Measurements from ENCODE around the gene CIAO2B.
"Not testable (repeated sequence)": the region's sequence is repeated elsewhere in the genome, so short reads cannot be mapped to it uniquely, and the experiment has no call there.

The CIAO2B gene

DNA sequence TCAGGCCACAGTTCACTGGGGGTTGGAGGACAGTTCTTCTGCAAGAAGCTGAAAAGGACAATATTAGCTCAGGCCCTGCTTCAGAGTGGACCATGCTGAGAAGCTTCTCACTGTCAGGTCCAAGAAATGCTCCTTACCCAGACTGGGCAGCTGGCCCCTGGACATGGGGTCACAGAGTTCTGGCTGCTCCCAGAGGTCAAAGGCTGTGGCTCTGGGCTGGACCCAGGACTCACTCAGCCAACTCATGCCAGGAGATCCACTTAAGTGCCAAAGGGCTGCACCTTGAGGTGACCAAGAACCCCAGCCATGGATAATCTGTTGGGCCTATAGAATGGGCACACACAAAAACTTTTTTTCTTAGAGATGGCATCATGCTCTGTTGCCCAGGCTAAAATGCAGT is 5.2 kb upstream of the CIAO2B start:
- no peak for DNase-seq (ENCODE audit: low read depth in 2 of 2, low spot score in 1 of 2)

DNA sequence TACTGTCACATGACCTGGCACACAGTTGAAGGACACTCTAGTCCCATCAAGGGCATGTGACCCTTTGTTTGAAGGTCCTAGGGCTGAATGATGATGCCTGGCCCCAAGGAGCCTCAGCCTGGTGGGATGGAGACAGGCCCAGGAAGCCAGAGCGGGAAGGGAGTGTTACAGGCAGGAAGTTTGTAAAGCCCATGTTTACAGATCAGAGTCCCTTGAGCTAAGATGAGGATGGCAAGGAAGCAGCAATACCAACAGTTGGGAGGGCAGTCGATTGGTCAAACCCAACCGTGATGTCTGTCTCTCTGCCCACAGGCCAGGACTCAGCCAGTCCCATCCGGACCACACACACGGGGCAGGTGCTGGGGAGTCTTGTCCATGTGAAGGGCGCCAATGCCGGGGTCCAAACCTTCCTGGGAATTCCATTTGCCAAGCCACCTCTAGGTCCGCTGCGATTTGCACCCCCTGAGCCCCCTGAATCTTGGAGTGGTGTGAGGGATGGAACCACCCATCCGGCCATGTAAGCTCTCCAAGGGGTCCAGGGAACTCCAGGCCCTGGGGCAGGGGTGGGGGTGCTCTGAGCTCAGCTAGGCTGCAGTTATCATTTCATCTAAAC is 3.6 kb upstream of the CIAO2B start:
- no peak for DNase-seq (ENCODE audit: low read depth in 2 of 2, low spot score in 1 of 2)

DNA sequence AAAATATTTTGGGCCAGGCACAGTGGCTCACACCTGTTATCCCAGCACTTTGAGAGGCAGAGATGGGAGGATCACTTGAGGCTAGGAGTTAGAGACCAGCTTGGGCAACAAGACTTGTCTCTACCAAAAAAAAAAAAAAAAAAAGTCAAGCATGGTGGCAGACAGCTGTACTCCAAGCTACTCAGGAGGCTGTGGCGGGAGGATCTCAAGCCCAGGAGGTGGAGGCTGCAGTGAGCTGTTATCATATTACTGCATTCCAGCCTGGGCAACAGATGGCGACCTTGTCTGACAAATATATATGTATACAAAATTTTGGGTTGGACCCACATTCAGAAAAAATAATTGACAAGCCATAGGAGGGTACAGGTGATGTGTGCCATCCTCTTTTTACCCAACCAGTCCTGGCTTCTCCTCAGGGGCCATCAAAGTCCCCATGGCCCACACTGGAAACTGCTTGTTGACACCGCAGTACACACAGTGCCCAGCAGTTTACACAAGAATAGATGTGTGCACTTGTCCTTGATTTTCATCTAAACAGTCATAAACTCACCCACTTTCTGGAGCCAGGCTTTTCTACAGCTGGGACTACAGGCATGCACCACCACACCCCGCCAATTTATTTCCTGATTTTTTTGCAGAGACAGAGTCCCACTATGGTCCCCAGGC is 2.8 kb upstream of the CIAO2B start:
- no peak for DNase-seq (ENCODE audit: low read depth in 2 of 2, low spot score in 1 of 2)

DNA sequence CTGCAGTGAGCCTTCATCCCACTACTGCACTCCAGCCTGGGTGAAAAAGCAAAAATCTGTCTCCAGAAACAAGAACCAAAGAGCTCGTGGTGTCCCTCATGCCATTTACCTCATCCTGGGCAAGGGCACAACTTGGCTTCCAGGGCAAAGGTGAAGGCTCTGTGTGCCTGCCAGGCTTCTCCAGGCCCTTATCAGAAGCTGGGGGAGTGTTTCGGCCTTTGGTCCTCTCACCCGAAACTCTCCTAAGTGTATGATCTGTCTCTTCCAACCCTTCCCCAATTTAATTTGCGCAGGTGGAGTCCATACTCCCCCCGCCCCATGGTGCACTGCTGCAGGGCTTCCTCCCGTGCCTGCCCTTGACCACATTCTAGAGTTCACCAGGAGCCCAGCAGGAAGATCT is 2.3 kb upstream of the CIAO2B start:
- DNase-seq (ENCODE audit: low read depth in 2 of 2, low spot score in 1 of 2), result no peak

DNA sequence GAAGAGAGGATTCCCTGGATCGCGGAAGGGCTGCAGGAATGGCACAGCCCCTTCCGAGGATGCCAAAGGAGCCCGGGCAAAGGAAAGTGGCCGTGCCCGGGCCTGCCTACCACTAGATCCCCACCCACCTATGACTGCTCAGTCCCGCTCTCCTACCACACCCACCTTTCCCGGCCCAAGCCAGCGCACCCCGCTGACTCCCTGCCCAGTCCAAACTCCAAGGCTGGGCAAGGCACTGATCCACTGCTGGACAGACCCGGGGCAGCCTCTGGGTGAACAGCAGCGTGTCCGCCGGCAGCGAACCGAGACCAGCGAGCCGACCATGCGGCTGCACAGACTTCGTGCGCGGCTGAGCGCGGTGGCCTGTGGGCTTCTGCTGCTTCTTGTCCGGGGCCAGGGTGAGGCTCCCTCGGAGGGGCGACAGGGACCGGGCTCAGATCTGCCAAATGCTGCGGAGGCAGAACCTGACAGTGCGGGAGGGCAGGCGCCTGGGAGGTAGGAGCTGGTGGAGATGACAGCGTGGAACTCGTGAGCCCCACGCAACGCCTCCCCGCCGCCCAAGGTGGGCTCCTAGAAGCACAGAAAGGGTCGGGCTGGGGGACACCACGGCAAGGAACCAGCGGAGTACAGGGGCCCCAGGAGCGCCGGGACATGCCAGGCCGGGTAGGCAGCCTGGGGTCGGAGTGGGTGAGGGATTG is 1.3 kb upstream of the CIAO2B start, which contains the start of gene CES2:
CES2 (plus strand) TSS at position 203 of the 698 bp plus-strand sequence; CDS start at position 323, 120 bp downstream.
- no peak for DNase-seq (ENCODE audit: low read depth in 2 of 2, low spot score in 1 of 2)

DNA sequence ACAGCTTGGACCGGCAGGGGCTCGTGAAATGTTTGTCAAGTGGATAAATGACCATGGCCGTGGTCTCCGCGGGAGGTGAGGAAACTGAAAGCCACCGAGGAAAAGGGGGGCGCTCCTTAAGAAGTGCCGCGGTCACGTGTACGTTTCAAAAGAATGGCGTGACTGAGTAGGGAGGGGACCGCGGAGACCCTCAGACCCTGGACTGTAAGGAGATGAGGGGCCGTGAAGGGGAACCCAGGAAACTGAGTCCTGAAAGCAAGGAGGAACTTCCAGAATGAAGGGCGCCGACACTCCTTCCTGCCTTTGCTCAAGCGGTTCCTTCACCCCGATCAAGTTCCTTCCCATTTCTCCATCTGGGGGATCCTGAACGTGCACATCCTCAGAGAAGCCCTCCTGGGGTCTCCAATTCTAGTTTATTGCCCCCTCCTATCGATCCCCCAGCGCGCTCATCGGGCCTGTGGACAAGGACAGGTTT is 674 bp upstream of the CIAO2B start:
- DNase-seq (ENCODE audit: low read depth in 2 of 2, low spot score in 1 of 2), result not testable (repeated sequence)

DNA sequence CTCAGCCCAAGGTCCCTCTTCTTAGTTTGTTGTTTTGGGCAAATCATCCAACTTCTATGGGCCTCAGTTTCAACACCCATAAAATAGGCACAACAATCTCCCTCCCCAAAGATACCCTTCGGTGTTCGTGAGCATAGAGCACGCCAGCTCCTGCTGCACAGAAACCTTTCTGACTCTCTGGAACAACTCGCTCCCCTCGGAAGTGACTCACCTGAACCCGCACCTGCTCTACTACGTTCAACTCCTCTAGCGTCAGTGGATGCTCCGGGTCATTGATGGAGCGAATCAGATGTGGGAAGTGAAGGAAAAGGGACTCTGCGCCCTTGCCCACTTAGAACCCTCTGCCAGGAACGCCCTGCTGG is 445 bp downstream of the CIAO2B start:
- peak in 1 of 2 donors; percentile 39 for DNase-seq (ENCODE audit: low read depth in 2 of 2, low spot score in 1 of 2)

DNA sequence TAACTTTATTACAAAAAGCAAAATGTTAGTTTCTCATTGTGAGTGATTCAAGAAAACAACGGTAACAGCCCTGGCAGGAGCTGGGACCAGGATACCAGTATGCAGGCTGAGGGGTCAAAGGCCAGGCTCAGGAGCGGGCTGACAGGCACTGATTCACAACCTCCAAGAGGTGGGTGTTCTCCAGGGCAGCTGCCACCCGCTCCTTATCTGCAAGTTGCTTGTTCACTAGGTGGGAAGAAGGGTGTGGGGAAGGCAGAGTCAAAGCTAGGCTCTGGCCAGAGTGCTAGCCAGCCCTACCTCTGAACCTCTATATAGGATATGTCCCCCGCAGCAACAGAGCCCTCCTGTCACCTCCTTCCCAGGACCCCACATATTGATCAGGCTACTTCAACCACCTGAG is 2.1 kb downstream of the CIAO2B start:
- DNase-seq (ENCODE audit: low read depth in 2 of 2, low spot score in 1 of 2), result no peak

DNA sequence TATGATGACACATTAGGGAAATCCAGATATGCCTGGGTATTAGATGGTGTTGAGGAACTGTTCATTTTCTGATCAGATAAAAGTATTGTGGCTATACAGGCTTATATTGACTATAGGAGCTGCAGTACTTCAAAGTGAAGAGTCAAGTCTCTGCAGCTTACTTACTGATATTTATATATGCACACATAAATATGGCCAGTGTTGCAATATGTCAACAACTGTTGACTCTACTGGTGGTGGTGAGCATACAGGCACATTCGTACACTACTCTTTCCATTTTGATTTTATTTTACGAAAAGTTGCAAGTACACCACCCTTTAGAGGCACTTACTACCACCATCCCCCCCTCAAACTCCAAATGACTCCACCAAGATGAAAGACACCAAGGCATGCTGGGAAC is 2.5 kb downstream of the CIAO2B start:
- DNase-seq (ENCODE audit: low read depth in 2 of 2, low spot score in 1 of 2), result no peak

DNA sequence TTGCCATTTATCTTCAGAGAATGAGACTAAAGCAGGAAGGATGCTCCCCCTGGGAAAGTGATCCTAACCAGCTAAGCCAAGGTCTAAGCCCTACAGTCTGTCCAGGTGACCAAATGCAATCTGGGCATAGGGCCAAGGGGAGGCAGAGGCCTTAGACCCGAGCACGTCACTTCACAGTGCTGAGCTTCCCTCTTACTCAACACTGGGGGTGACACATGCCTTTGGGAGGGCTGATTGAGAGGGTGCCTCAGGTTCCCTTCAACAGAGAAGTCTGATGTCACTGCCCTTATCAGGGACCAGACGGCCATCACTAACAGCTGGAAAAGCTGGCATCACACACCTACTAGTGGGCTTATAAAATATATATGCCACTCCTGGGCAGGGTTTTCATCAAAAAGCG is 4.0 kb downstream of the CIAO2B start:
- DNase-seq (ENCODE audit: low read depth in 2 of 2, low spot score in 1 of 2), result no peak

DNA sequence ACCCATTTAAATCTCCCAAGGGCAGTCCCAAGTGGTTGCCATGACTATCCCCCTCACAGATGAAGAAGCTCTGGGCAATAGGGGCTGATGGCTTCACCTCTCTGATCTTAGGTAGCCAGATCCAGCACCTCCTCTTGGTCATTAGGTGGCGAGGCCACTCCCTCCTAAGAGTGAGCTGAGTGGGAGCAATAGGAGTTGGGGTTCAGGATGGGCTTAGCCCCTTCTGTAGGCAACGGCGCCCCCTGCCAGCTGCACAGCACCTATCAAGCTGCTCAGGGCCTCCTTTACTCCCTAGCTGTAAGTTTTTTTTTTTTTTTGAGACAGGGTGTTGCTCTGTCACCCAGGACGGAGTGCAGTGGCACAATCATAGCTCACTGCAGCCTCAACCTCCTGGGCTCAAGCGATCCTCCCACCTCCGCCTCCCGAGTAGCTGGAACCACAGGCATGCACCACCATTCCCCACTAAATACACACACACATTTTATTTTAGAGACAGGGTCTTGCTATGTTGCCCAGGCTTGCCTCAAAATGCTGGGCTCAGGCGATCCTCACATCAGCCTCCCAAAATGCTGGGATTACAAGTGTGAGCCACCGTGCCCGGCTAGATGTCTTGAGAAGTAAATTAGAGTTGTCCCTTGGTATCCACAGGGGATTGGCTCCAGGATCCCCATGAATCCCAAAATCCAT is 5.4 kb downstream of the CIAO2B start:
- no peak for DNase-seq (ENCODE audit: low read depth in 2 of 2, low spot score in 1 of 2)

DNA sequence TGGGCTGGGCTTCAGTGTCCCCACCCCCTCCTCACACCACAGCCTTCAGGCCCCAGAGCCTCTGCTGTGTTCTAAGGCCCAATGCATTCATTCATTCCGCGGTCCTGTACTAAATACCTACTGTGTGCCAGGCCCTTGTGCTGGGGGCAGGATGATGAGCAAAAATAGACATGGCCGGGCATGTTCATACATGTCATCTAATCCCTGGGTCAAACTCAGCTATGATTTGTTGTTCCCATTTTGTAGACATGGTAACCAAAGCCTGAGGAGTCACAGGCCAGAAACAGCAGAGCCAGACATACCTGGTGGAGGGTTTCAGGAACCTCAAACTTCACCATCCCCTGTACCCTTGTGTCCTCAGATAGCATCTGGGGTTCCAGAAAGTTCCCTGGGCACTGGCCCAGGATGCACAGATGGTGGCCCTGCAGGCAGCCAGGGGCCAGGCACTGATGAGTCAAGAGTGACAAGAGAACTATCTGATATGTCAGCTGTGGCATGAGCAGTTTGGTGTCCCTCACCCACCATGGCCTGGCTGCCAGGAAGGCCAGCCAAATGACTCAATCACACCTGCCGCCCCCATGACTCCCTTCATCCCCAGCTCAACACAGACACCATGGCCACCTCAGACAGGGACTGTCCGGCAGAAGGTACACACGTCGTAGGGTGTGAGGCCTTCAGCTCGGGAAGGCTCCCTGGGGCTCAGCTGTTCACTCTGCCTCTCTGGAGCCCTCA is 6.1 kb downstream of the CIAO2B start:
- no peak for DNase-seq (ENCODE audit: low read depth in 2 of 2, low spot score in 1 of 2)

DNA sequence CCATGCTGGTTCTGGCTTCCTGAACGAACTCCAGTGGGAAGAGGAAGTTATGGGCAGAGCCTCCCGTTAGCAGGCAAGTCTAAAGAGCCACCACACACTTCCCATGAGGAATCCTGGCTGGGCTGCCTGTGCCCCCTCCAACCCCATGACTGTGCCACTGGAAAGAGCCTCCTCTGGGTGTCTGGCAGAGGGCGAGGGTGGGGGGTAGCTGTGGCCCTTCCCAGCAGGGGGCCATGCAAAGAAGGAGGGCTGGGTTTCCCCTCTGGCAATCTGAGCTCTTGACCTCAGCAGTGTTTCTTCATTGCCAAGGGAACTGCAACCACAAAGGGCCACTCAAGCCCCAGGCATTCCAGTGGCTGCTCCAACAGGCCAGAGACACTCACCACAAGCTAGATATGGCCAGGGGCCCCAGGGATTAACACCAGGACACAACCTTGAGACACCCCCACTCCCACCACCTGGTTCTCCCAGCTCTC is 7.2 kb downstream of the CIAO2B start:
- no peak for DNase-seq (ENCODE audit: low read depth in 2 of 2, low spot score in 1 of 2)

DNA sequence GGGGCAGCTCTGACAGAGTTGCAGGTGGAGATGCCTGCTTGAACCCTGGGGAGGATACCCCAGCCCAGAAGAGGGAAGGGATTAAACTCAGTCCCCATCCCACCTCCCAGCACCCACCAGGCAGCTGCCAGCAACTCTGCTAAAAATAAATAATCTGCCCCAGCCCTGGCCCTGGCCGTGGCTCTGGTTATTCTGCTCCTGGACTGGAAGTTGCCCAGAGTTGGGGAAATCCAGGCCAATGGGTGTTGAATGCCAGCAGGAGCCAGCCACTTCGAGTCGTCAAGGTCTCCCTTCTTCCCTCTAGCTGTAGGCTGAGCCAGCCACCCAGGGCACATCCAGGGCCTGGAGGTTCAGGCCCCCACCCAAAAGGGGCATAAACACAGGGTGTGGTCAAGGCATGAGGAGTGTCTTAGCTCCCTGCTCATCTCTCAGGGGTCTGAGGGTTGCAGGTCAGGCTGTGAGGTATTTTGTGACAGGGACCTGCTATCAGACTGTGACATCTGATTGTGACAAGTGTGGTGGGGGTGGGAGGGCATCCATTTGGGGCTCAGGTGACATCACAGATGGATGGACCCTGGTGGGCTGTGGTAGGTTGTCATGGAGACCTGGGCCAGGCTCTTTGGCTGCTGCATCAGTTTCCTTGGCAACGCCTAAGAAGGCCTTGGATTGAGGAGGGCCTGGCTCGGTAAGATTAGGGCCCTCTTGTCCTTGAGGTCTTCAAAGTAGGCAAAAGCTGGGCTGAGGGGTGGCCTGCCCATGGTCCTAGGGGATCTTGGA is 7.8 kb downstream of the CIAO2B start:
- no peak for DNase-seq (ENCODE audit: low read depth in 2 of 2, low spot score in 1 of 2)

DNA sequence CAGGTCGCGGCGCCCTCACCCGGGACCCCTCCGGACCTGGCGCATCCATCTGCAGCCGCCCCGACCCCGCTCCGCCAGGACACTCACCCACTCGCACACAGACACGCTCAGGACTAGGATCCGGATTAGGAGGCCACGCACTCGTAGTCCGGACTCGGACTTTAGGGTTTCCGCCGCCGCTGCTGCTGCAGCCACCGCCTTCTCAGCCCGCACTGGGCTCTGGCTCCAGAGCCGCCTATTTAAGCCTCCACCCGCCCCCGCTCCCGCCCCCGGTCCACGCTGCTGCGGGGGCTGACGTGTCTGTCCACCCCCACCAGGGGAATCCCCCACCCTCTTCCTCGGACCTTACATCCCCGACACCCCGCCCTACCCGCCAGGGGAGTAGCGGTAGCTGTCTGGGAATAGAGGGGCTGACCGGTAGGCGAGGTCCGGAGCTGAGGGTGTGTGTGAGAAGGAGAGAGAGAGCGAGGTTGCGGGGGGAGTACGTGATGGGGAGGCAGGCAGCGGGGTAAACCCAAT is 8.8 kb downstream of the CIAO2B start, which contains the start of gene RRAD:
RRAD (minus strand) TSS at position 214 of the 519 bp plus-strand sequence. CDS start 356 bp downstream, outside the sequence.
- DNase-seq (ENCODE audit: low read depth in 2 of 2, low spot score in 1 of 2), result no peak

DNA sequence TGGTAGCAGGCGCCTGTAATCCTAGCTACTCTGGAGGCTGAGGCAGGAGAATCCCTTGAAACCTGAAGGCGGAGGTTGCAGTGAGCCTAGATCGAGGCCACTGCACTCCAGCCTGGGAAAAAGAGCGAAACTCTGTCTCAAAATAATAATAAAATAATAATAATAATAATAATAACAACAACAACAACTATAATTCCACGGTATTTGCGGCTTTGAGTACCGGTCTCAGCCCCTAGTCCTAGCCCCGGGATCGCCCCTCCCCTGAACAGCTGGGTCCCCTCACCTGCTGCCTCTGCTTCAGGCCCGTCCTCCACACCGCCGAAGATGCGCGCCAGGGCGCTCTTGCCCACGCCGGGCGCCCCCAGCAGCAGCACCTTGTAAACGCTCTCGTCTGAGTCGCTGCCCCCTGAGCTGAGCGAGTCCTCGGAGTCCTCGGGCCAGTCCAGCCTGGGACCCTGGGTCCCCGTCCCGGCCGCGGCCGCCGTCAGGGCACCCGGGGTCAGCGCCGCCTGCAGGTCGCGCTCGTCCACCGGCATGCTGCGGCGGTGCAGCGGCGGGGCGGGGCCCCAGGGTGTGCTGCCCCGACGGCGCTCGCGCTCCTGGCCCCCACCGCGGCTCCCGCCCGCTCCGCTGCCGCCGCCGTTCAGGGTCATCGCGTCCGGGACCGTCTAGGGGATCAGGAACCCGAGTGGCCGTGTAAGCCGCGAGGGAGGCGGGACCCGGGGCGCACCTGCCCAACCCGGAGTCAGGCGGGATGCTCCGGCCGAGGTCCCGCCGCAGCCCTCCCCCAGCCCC is 9.5 kb downstream of the CIAO2B start:
- DNase-seq (ENCODE audit: low read depth in 2 of 2, low spot score in 1 of 2), result no peak

DNA sequence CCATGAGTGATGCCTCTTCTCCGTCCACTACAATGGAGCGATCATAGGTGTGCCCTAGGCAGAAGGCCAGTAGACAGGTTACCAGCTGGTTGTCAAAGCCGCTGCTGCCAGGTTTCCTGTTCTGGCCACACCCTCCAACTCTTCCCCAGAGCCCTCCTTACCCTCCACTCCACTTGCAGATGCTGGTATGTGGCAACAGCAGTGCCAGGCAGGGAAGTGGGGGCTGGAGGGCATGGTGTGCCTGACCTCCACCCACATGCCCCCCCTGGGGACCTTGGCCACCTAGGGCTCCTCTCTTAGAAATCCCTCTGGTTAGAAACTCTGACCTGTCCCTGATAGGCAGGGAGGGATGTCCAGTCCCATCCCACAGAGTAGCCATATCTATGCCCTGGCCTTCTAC is 10.3 kb downstream of the CIAO2B start:
- DNase-seq (ENCODE audit: low read depth in 2 of 2, low spot score in 1 of 2), result no peak

DNA sequence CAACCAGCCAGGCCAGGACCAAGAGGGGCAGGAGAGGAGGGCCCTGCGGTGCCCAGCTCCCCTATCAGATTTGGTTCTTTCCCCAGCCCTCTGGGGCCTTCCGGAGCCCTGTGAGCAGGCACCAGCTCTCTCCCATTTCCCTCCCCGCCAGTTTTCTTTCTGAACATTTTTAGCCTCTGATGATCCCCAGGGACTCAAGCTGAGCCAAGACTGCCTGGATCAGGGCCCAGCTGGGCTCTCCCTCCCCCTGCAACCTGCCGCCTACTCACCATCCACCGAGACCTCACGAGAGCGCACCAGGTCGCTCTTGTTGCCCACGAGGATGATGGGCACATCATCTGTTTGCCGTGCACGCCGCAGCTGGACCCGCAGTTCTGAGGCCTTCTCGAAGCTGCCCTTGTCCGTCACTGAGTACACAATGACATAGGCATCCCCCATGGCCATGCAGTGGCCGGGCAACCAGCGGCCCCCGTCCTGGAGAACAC is 10.9 kb downstream of the CIAO2B start:
- DNase-seq (ENCODE audit: low read depth in 2 of 2, low spot score in 1 of 2), result no peak

Measured in stimulated activated CD8-positive, alpha-beta memory T cell treated with anti-CD3 and anti-CD28 coated beads, Interleukin-4, amount 100 ng/mL, for 1 hour (primary cell).